ENCODE results near the gene LRRC43. TPM values are rescaled to one million over a fixed set of nuclear protein-coding genes. Genes with fewer than 3 reads are reported as not detected.

LRRC43 gene
- polyA plus RNA-seq, 4 donors, result 5.2 to 7.2 (median 6.1) TPM

GRCh38 chr12:122208073-122208820, 25.3 kb downstream of the LRRC43 start:
- DNase-seq (ENCODE audit: low read depth in 4 of 4, low spot score in 3 of 4), result no peak

GRCh38 chr12:122215771-122216170, 32.8 kb downstream of the LRRC43 start:
- DNase-seq (ENCODE audit: low read depth in 4 of 4, low spot score in 3 of 4), result no peak

GRCh38 chr12:122216445-122216844, 33.5 kb downstream of the LRRC43 start:
- no peak for DNase-seq (ENCODE audit: low read depth in 4 of 4, low spot score in 3 of 4)

GRCh38 chr12:122225683-122226365, 42.9 kb downstream of the LRRC43 start, which contains the start of gene DIABLO:
Gene DIABLO (minus strand): TSS chr12:122226052. CDS start chr12:122226014, 38 bp downstream.
- DNase-seq (ENCODE audit: low read depth in 4 of 4, low spot score in 3 of 4), result peak; percentile 98 to 99 (median 99)

GRCh38 chr12:122226366-122227125, 43.6 kb downstream of the LRRC43 start:
- no peak for DNase-seq (ENCODE audit: low read depth in 4 of 4, low spot score in 3 of 4)

GRCh38 chr12:122227341-122227740, 44.4 kb downstream of the LRRC43 start:
- DNase-seq (ENCODE audit: low read depth in 4 of 4, low spot score in 3 of 4), result no peak

- DNase-seq (ENCODE audit: low read depth in 4 of 4, low spot score in 3 of 4), result no peak
Measured at GRCh38 chr12:122228092-122228491, 45.2 kb downstream of the LRRC43 start.

GRCh38 chr12:122230798-122231197, 47.9 kb downstream of the LRRC43 start:
- no peak for DNase-seq (ENCODE audit: low read depth in 4 of 4, low spot score in 3 of 4)

GRCh38 chr12:122232691-122233090, 49.8 kb downstream of the LRRC43 start:
- DNase-seq (ENCODE audit: low read depth in 4 of 4, low spot score in 3 of 4), result no peak

GRCh38 chr12:122235741-122236140, 52.8 kb downstream of the LRRC43 start:
- no peak for DNase-seq (ENCODE audit: low read depth in 4 of 4, low spot score in 3 of 4)

GRCh38 chr12:122238861-122239260, 55.9 kb downstream of the LRRC43 start:
- no peak for DNase-seq (ENCODE audit: low read depth in 4 of 4, low spot score in 3 of 4)

GRCh38 chr12:122243965-122244364, 61.0 kb downstream of the LRRC43 start:
- DNase-seq (ENCODE audit: low read depth in 4 of 4, low spot score in 3 of 4), result no peak

GRCh38 chr12:122244565-122245371, 61.8 kb downstream of the LRRC43 start:
- no peak for DNase-seq (ENCODE audit: low read depth in 4 of 4, low spot score in 3 of 4)

GRCh38 chr12:122245553-122245952, 62.6 kb downstream of the LRRC43 start:
- no peak for DNase-seq (ENCODE audit: low read depth in 4 of 4, low spot score in 3 of 4)

- no peak for DNase-seq (ENCODE audit: low read depth in 4 of 4, low spot score in 3 of 4)
Measured at GRCh38 chr12:122250047-122250446, 67.1 kb downstream of the LRRC43 start.

GRCh38 chr12:122250536-122250935, 67.6 kb downstream of the LRRC43 start:
- DNase-seq (ENCODE audit: low read depth in 4 of 4, low spot score in 3 of 4), result no peak
